GM12872 (cell line): Measurements from ENCODE around the gene RHOXF1.

Source experiments
- CTCF ChIP-seq: IDR thresholded peaks from 3 replicates; pipeline ENCODE4 v1.5.1; 2011; ENCODE audit warnings: low read depth, mild to moderate bottlenecking, low read length, moderate library complexity; ENCODE audit not compliant: insufficient read depth

RHOXF1 gene

GRCh38 chrX:120136840-120137239 lies 21.1 kb upstream of the RHOXF1 start:
- no peak for TF ChIP-seq CTCF

- no peak for TF ChIP-seq CTCF
Measured at GRCh38 chrX:120136128-120136527, 20.4 kb upstream of the RHOXF1 start.

GRCh38 chrX:120125444-120125843 lies 9.7 kb upstream of the RHOXF1 start:
- TF ChIP-seq CTCF, result no peak

GRCh38 chrX:120120223-120120622 lies 4.5 kb upstream of the RHOXF1 start:
- no peak for TF ChIP-seq CTCF

GRCh38 chrX:120111611-120112010 lies 4.1 kb downstream of the RHOXF1 start:
- TF ChIP-seq CTCF, result no peak

- no peak for TF ChIP-seq CTCF
Measured at GRCh38 chrX:120109378-120109777, 6.3 kb downstream of the RHOXF1 start.

GRCh38 chrX:120090208-120090607 lies 25.5 kb downstream of the RHOXF1 start:
- TF ChIP-seq CTCF, result no peak
